GM12892 (cell line): ENCODE results near the gene NUDT8.
"Not testable (repeated sequence)": the region's sequence is repeated elsewhere in the genome, so short reads cannot be mapped to it uniquely, and the experiment has no call there.

Experiments
- POLR2A ChIP-seq: IDR thresholded peaks from 2 replicates; pipeline ENCODE4 v1.6.1; 2011; ENCODE audit warnings: low read depth, low read length, control low read depth
- POLR2AphosphoS5 ChIP-seq: IDR thresholded peaks from 2 replicates; pipeline ENCODE4 v1.6.1; 2011; ENCODE audit warnings: low read depth, low read length, control low read depth
- TAF1 ChIP-seq: IDR thresholded peaks from 2 replicates; pipeline ENCODE4 v1.6.1; 2011; ENCODE audit warnings: low read depth, mild to moderate bottlenecking, control low read depth, low read length, borderline replicate concordance

GRCh38 chr11:67622905-67623304, 6.8 kb downstream of the NUDT8 start:
- TF ChIP-seq POLR2A, POLR2AphosphoS5, TAF1: not testable (repeated sequence)
